ENCODE results near the gene ITIH4.

The ITIH4 gene

GRCh38 chr3:52834871-52835501 lies 4.5 kb upstream of the ITIH4 start, which contains the start of gene MUSTN1:
Gene MUSTN1 (minus strand): TSS chr3:52835019. CDS start chr3:52834948, 71 bp downstream.
- peak within 1 kb of the TSS; percentile 34 for H4K91ac ChIP-seq (ENCODE audit: low read depth, low read length, poor library complexity)
- H3K23ac ChIP-seq (ENCODE audit: low read depth, low read length, poor library complexity) = peak within 1 kb of the TSS; percentile 44
- peak within 1 kb of the TSS; percentile 48 for H3K4me2 ChIP-seq (ENCODE audit: insufficient read depth, low read length, poor library complexity, severe bottlenecking)
- H2BK12ac ChIP-seq (ENCODE audit: low read length) = peak within 1 kb of the TSS; percentile 78
- peak within 1 kb of the TSS; percentile 11 for H2BK5ac ChIP-seq (ENCODE audit: low read length)
- H3K4me3 ChIP-seq (ENCODE audit: low read length in 2 of 2) = no peak within 1 kb of the TSS
- no peak within 1 kb of the TSS for H3K9ac ChIP-seq (ENCODE audit: low read depth, low read length, poor library complexity)
- H2BK15ac ChIP-seq (ENCODE audit: low read length) = peak within 1 kb of the TSS; percentile 82
- peak within 1 kb of the TSS; percentile 17 for H2AFZ ChIP-seq (ENCODE audit: low read length)
- peak within 1 kb of the TSS; percentile 83 for H3K27ac ChIP-seq (replicated peaks; ENCODE audit: low read length)
- H3K27me3 ChIP-seq (ENCODE audit: control insufficient read depth in 3 of 3, insufficient read depth in 3 of 3, low read depth in 1 of 3, low read length in 3 of 3) = no peaks in the 10 kb centered on the region
- no peaks in the 10 kb centered on the region for H3K9me3 ChIP-seq (replicated peaks in 1 of 2; ENCODE audit: control insufficient read depth in 2 of 2, insufficient read depth in 1 of 2, low read depth in 1 of 2, low read length in 2 of 2)
- no peak within 1 kb of the TSS for H4K8ac ChIP-seq (ENCODE audit: low read depth, low read length)
- H3K79me1 ChIP-seq (ENCODE audit: low read depth, low read length) = no peaks in the 10 kb centered on the region
- DNase-seq (ENCODE audit: low spot score) = peak; percentile 57
- H2AK5ac ChIP-seq (ENCODE audit: low read depth, low read length) = peak within 1 kb of the TSS; percentile 38
- no CpG with 5 or more reads among the region's 11 CpGs for WGBS, 2 donors (ENCODE audit: extremely low coverage in 2 of 2, insufficient read length in 2 of 2, insufficient replicate concordance in 1 of 2)
- H3K4ac ChIP-seq (ENCODE audit: low read length) = no peak within 1 kb of the TSS
- H3K4me1 ChIP-seq (ENCODE audit: control insufficient read depth in 2 of 2, insufficient read depth in 1 of 2, low read depth in 1 of 2, low read length in 2 of 2) = peaks cover 18 to 32% of the 10 kb centered on the region in 2 donors
- peak within 1 kb of the TSS; percentile 22 for H3K14ac ChIP-seq (ENCODE audit: low read length)
- no peaks in the 10 kb centered on the region for H3K36me3 ChIP-seq (replicated peaks in 1 of 2; ENCODE audit: control insufficient read depth in 2 of 2, insufficient read depth in 2 of 2, low read length in 2 of 2)
- peak within 1 kb of the TSS; percentile 13 for H2BK120ac ChIP-seq (ENCODE audit: low read depth, low read length)
- peak within 1 kb of the TSS; percentile 91 for H3K18ac ChIP-seq (ENCODE audit: low read length)

- no CpG with 5 or more reads among the region's 14 CpGs for WGBS, 2 donors (ENCODE audit: extremely low coverage in 2 of 2, insufficient read length in 2 of 2, insufficient replicate concordance in 1 of 2)
- Histone ChIP-seq H2BK5ac (ENCODE audit: low read length) (no peak overlapping the region), H3K36me3 (replicated peaks in 1 of 2; ENCODE audit: control insufficient read depth in 2 of 2, insufficient read depth in 2 of 2, low read length in 2 of 2) (no peaks in the 10 kb centered on the region), H3K9ac (ENCODE audit: low read depth, low read length, poor library complexity) (no peak overlapping the region), H2AFZ (ENCODE audit: low read length) (no peak overlapping the region), H3K14ac (ENCODE audit: low read length) (no peak overlapping the region), H3K4me1 (ENCODE audit: control insufficient read depth in 2 of 2, insufficient read depth in 1 of 2, low read depth in 1 of 2, low read length in 2 of 2) (peaks cover 18 to 28% of the 10 kb centered on the region in 2 donors), H3K27me3 (ENCODE audit: control insufficient read depth in 3 of 3, insufficient read depth in 3 of 3, low read depth in 1 of 3, low read length in 3 of 3) (no peaks in the 10 kb centered on the region), H3K79me1 (ENCODE audit: low read depth, low read length) (no peaks in the 10 kb centered on the region), H2BK12ac (ENCODE audit: low read length) (no peak overlapping the region), H3K9me3 (replicated peaks in 1 of 2; ENCODE audit: control insufficient read depth in 2 of 2, insufficient read depth in 1 of 2, low read depth in 1 of 2, low read length in 2 of 2) (no peaks in the 10 kb centered on the region), H2AK5ac (ENCODE audit: low read depth, low read length) (peak overlapping the region; percentile 36), H3K23ac (ENCODE audit: low read depth, low read length, poor library complexity) (no peak overlapping the region), H2BK120ac (ENCODE audit: low read depth, low read length) (no peak overlapping the region), H3K18ac (ENCODE audit: low read length) (no peak overlapping the region), H3K4ac (ENCODE audit: low read length) (no peak overlapping the region), H3K27ac (replicated peaks; ENCODE audit: low read length) (no peak overlapping the region), H4K91ac (ENCODE audit: low read depth, low read length, poor library complexity) (no peak overlapping the region), H3K4me3 (ENCODE audit: low read length in 2 of 2) (no peak overlapping the region), H2BK15ac (ENCODE audit: low read length) (no peak overlapping the region), H4K8ac (ENCODE audit: low read depth, low read length) (no peak overlapping the region), H3K4me2 (ENCODE audit: insufficient read depth, low read length, poor library complexity, severe bottlenecking) (no peak overlapping the region)
- DNase-seq (ENCODE audit: low spot score) = no peak
Measured at GRCh38 chr3:52833202-52833601, 2.7 kb upstream of the ITIH4 start.

- peak overlapping the region; percentile 15 for H3K18ac ChIP-seq (ENCODE audit: low read length)
- H3K27me3 ChIP-seq (ENCODE audit: control insufficient read depth in 3 of 3, insufficient read depth in 3 of 3, low read depth in 1 of 3, low read length in 3 of 3) = no peaks in the 10 kb centered on the region
- peak overlapping the region; percentile 1 for H3K9ac ChIP-seq (ENCODE audit: low read depth, low read length, poor library complexity)
- H3K4ac ChIP-seq (ENCODE audit: low read length) = no peak overlapping the region
- no peak overlapping the region for H2BK120ac ChIP-seq (ENCODE audit: low read depth, low read length)
- H2BK5ac ChIP-seq (ENCODE audit: low read length) = no peak overlapping the region
- no peak overlapping the region for H2AK5ac ChIP-seq (ENCODE audit: low read depth, low read length)
- no peak overlapping the region for H3K4me3 ChIP-seq (ENCODE audit: low read length in 2 of 2)
- no peak for DNase-seq (ENCODE audit: low spot score)
- H3K9me3 ChIP-seq (replicated peaks in 1 of 2; ENCODE audit: control insufficient read depth in 2 of 2, insufficient read depth in 1 of 2, low read depth in 1 of 2, low read length in 2 of 2) = no peaks in the 10 kb centered on the region
- no CpG with 5 or more reads among the region's 21 CpGs for WGBS, 2 donors (ENCODE audit: extremely low coverage in 2 of 2, insufficient read length in 2 of 2, insufficient replicate concordance in 1 of 2)
- no peaks in the 10 kb centered on the region for H3K36me3 ChIP-seq (replicated peaks in 1 of 2; ENCODE audit: control insufficient read depth in 2 of 2, insufficient read depth in 2 of 2, low read length in 2 of 2)
- peak overlapping the region; percentile 54 for H2BK15ac ChIP-seq (ENCODE audit: low read length)
- no peaks in the 10 kb centered on the region for H3K79me1 ChIP-seq (ENCODE audit: low read depth, low read length)
- H4K8ac ChIP-seq (ENCODE audit: low read depth, low read length) = no peak overlapping the region
- H3K14ac ChIP-seq (ENCODE audit: low read length) = no peak overlapping the region
- H3K4me1 ChIP-seq (ENCODE audit: control insufficient read depth in 2 of 2, insufficient read depth in 1 of 2, low read depth in 1 of 2, low read length in 2 of 2) = peaks cover 18 to 28% of the 10 kb centered on the region in 2 donors
- H3K23ac ChIP-seq (ENCODE audit: low read depth, low read length, poor library complexity) = peak overlapping the region; percentile 26
- no peak overlapping the region for H2AFZ ChIP-seq (ENCODE audit: low read length)
- no peak overlapping the region for H3K27ac ChIP-seq (replicated peaks; ENCODE audit: low read length)
- H3K4me2 ChIP-seq (ENCODE audit: insufficient read depth, low read length, poor library complexity, severe bottlenecking) = no peak overlapping the region
- no peak overlapping the region for H2BK12ac ChIP-seq (ENCODE audit: low read length)
- no peak overlapping the region for H4K91ac ChIP-seq (ENCODE audit: low read depth, low read length, poor library complexity)
Measured at GRCh38 chr3:52831500-52832301, 1.2 kb upstream of the ITIH4 start.

- Histone ChIP-seq H3K4ac (ENCODE audit: low read length) (no peak overlapping the region), H2BK12ac (ENCODE audit: low read length) (peak overlapping the region; percentile 31), H3K14ac (ENCODE audit: low read length) (peak overlapping the region; percentile 85), H2BK5ac (ENCODE audit: low read length) (no peak overlapping the region), H2AFZ (ENCODE audit: low read length) (no peak overlapping the region), H2BK15ac (ENCODE audit: low read length) (peak overlapping the region; percentile 22), H3K23ac (ENCODE audit: low read depth, low read length, poor library complexity) (peak overlapping the region; percentile 92), H4K8ac (ENCODE audit: low read depth, low read length) (no peak overlapping the region), H3K18ac (ENCODE audit: low read length) (peak overlapping the region; percentile 16), H3K27me3 (ENCODE audit: control insufficient read depth in 3 of 3, insufficient read depth in 3 of 3, low read depth in 1 of 3, low read length in 3 of 3) (no peaks in the 10 kb centered on the region), H2AK5ac (ENCODE audit: low read depth, low read length) (no peak overlapping the region), H3K79me1 (ENCODE audit: low read depth, low read length) (no peaks in the 10 kb centered on the region), H3K27ac (replicated peaks; ENCODE audit: low read length) (no peak overlapping the region), H3K4me2 (ENCODE audit: insufficient read depth, low read length, poor library complexity, severe bottlenecking) (no peak overlapping the region), H2BK120ac (ENCODE audit: low read depth, low read length) (no peak overlapping the region), H4K91ac (ENCODE audit: low read depth, low read length, poor library complexity) (no peak overlapping the region), H3K9ac (ENCODE audit: low read depth, low read length, poor library complexity) (peak overlapping the region; percentile 31), H3K4me1 (ENCODE audit: control insufficient read depth in 2 of 2, insufficient read depth in 1 of 2, low read depth in 1 of 2, low read length in 2 of 2) (peaks cover 10 to 17% of the 10 kb centered on the region in 2 donors), H3K36me3 (replicated peaks in 1 of 2; ENCODE audit: control insufficient read depth in 2 of 2, insufficient read depth in 2 of 2, low read length in 2 of 2) (no peaks in the 10 kb centered on the region), H3K9me3 (replicated peaks in 1 of 2; ENCODE audit: control insufficient read depth in 2 of 2, insufficient read depth in 1 of 2, low read depth in 1 of 2, low read length in 2 of 2) (no peaks in the 10 kb centered on the region), H3K4me3 (ENCODE audit: low read length in 2 of 2) (no peak overlapping the region)
- no CpG with 5 or more reads among the region's 10 CpGs for WGBS, 2 donors (ENCODE audit: extremely low coverage in 2 of 2, insufficient read length in 2 of 2, insufficient replicate concordance in 1 of 2)
- DNase-seq (ENCODE audit: low spot score) = no peak
Measured at GRCh38 chr3:52829906-52830463, 487 bp downstream of the ITIH4 start.

All from neuronal stem cell (in vitro differentiated cells).